HUES6 (cell line): ENCODE results near the gene DYNLRB1.
A peak's percentile ranks its signal among the peaks of the same experiment; 100 is the strongest.

Source experiments
- H3K27ac ChIP-seq: 2 replicates; pipeline ENCODE4 v1.7.0; 2013; ENCODE audit warnings: low read depth, mild to moderate bottlenecking, low read length, inconsistent platforms
- H3K27me3 ChIP-seq: 2 replicates; pipeline ENCODE4 v1.6.1; 2013; ENCODE audit warnings: low read length; ENCODE audit not compliant: control insufficient read depth, insufficient read depth
- H3K36me3 ChIP-seq: 2 replicates; pipeline ENCODE4 v1.6.1; 2013; ENCODE audit warnings: low read length; ENCODE audit not compliant: control insufficient read depth, insufficient read depth
- H3K4me1 ChIP-seq: 2 replicates; pipeline ENCODE4 v1.6.1; 2013; ENCODE audit warnings: low read length; ENCODE audit not compliant: control insufficient read depth, insufficient read depth
- H3K4me3 ChIP-seq: 2 replicates; pipeline ENCODE4 v1.5.1; 2013; ENCODE audit warnings: low read depth, low read length
- H3K9ac ChIP-seq: one replicate; pipeline ENCODE4 v1.6.1; 2013; ENCODE audit warnings: mild to moderate bottlenecking, low read length
- H3K9me3 ChIP-seq: 2 replicates; pipeline ENCODE4 v1.6.1; 2013; ENCODE audit warnings: low read depth, low read length; ENCODE audit not compliant: control insufficient read depth, insufficient read depth

Gene DYNLRB1

GRCh38 chr20:34543463-34544056 lies 27.3 kb downstream of the DYNLRB1 start:
- H3K4me1 ChIP-seq: peaks cover 10% of the 10 kb centered on the region
- H3K27me3 ChIP-seq: no peaks in the 10 kb centered on the region
- no peak overlapping the region for H3K27ac ChIP-seq
- H3K4me3 ChIP-seq: no peak overlapping the region
- no peaks in the 10 kb centered on the region for H3K9me3 ChIP-seq
- H3K36me3 ChIP-seq: peaks cover 20% of the 10 kb centered on the region
- no peak overlapping the region for H3K9ac ChIP-seq

- Histone ChIP-seq H3K9me3 (no peaks in the 10 kb centered on the region), H3K27me3 (no peaks in the 10 kb centered on the region), H3K36me3 (peaks cover 20% of the 10 kb centered on the region), H3K4me3 (peak overlapping the region; percentile 39), H3K4me1 (peaks cover 11% of the 10 kb centered on the region), H3K9ac (no peak overlapping the region), H3K27ac (no peak overlapping the region)
Observed at GRCh38 chr20:34544109-34544796, 28.0 kb downstream of the DYNLRB1 start.

- H3K4me3 ChIP-seq: no peak overlapping the region
- peaks cover 3% of the 10 kb centered on the region for H3K36me3 ChIP-seq
- H3K27me3 ChIP-seq: no peaks in the 10 kb centered on the region
- H3K4me1 ChIP-seq: peaks cover 19% of the 10 kb centered on the region
- no peak overlapping the region for H3K9ac ChIP-seq
- no peaks in the 10 kb centered on the region for H3K9me3 ChIP-seq
- no peak overlapping the region for H3K27ac ChIP-seq
Observed at GRCh38 chr20:34546751-34547181, 30.5 kb downstream of the DYNLRB1 start.

GRCh38 chr20:34547844-34548613 lies 31.8 kb downstream of the DYNLRB1 start:
- H3K36me3 ChIP-seq: no peaks in the 10 kb centered on the region
- peaks cover 19% of the 10 kb centered on the region for H3K4me1 ChIP-seq
- no peak overlapping the region for H3K9ac ChIP-seq
- no peaks in the 10 kb centered on the region for H3K27me3 ChIP-seq
- H3K4me3 ChIP-seq: no peak overlapping the region
- H3K9me3 ChIP-seq: no peaks in the 10 kb centered on the region
- no peak overlapping the region for H3K27ac ChIP-seq

GRCh38 chr20:34549291-34549928 lies 33.2 kb downstream of the DYNLRB1 start:
- no peaks in the 10 kb centered on the region for H3K9me3 ChIP-seq
- H3K27me3 ChIP-seq: no peaks in the 10 kb centered on the region
- H3K27ac ChIP-seq: no peak overlapping the region
- no peak overlapping the region for H3K4me3 ChIP-seq
- H3K36me3 ChIP-seq: no peaks in the 10 kb centered on the region
- H3K9ac ChIP-seq: no peak overlapping the region
- H3K4me1 ChIP-seq: peaks cover 14% of the 10 kb centered on the region

- no peak overlapping the region for H3K4me3 ChIP-seq
- no peaks in the 10 kb centered on the region for H3K27me3 ChIP-seq
- no peak overlapping the region for H3K9ac ChIP-seq
- H3K4me1 ChIP-seq: peaks cover 9% of the 10 kb centered on the region
- no peaks in the 10 kb centered on the region for H3K9me3 ChIP-seq
- H3K27ac ChIP-seq: no peak overlapping the region
- no peaks in the 10 kb centered on the region for H3K36me3 ChIP-seq
Observed at GRCh38 chr20:34549929-34550305, 33.7 kb downstream of the DYNLRB1 start.

GRCh38 chr20:34552569-34552968 lies 36.3 kb downstream of the DYNLRB1 start:
- no peak overlapping the region for H3K9ac ChIP-seq
- H3K4me1 ChIP-seq: peaks cover 9% of the 10 kb centered on the region
- H3K36me3 ChIP-seq: no peaks in the 10 kb centered on the region

GRCh38 chr20:34553366-34553867 lies 37.2 kb downstream of the DYNLRB1 start:
- Histone ChIP-seq H3K27ac (no peak overlapping the region), H3K27me3 (no peaks in the 10 kb centered on the region), H3K36me3 (no peaks in the 10 kb centered on the region), H3K4me1 (peaks cover 9% of the 10 kb centered on the region), H3K9ac (no peak overlapping the region), H3K9me3 (no peaks in the 10 kb centered on the region), H3K4me3 (no peak overlapping the region)

More at GRCh38 chr20:34552569-34552968, 36.3 kb downstream of the DYNLRB1 start:
- no peak overlapping the region for H3K27ac ChIP-seq
- H3K4me3 ChIP-seq: no peak overlapping the region
- no peaks in the 10 kb centered on the region for H3K27me3 ChIP-seq
- no peaks in the 10 kb centered on the region for H3K9me3 ChIP-seq

- Histone ChIP-seq H3K9me3 (no peaks in the 10 kb centered on the region), H3K9ac (peak overlapping the region; percentile 60)
Observed at GRCh38 chr20:34557936-34558319, 41.7 kb downstream of the DYNLRB1 start.

GRCh38 chr20:34558320-34559218 lies 42.3 kb downstream of the DYNLRB1 start, which contains the start of gene MAP1LC3A:
Gene MAP1LC3A, plus strand, starts transcription at chr20:34558718. Its CDS starts 151 bp downstream, at chr20:34558869.
- H3K4me1 ChIP-seq: no peaks in the 10 kb centered on the region
- no peaks in the 10 kb centered on the region for H3K9me3 ChIP-seq
- no peaks in the 10 kb centered on the region for H3K27me3 ChIP-seq
- 0 out of 2 replicates have a peak, but pooled peaks cover 3% of the 10 kb centered on the region for H3K36me3 ChIP-seq
- H3K4me3 ChIP-seq: peak within 1 kb of the TSS; percentile 78
- H3K27ac ChIP-seq: peak within 1 kb of the TSS; percentile 62; the same call in 1 of the 2 replicates
- H3K9ac ChIP-seq: peak within 1 kb of the TSS; percentile 66

More at GRCh38 chr20:34557936-34558319, 41.7 kb downstream of the DYNLRB1 start:
- Histone ChIP-seq H3K27ac (no peak overlapping the region), H3K27me3 (no peaks in the 10 kb centered on the region), H3K36me3 (0 out of 2 replicates have a peak, but pooled peaks cover 3% of the 10 kb centered on the region), H3K4me3 (peak overlapping the region; percentile 78), H3K4me1 (no peaks in the 10 kb centered on the region)
